Osteoblast (primary cell): ENCODE measurements around the gene AGTPBP1. TPM values are rescaled to one million over a fixed set of nuclear protein-coding genes. Genes with fewer than 3 reads are reported as not detected.

Source experiments
- DNase-seq: peaks from one replicate; pipeline ENCODE4 v3.0.0; 2011; ENCODE audit warnings: low spot score, mixed read lengths; ENCODE audit not compliant: insufficient read length; ENCODE audit errors: missing footprints
- H2AFZ ChIP-seq: 2 replicates; pipeline ENCODE4 v1.6.0; 2011; ENCODE audit warnings: mild to moderate bottlenecking, low read length
- H3K27ac ChIP-seq: 2 replicates; pipeline ENCODE4 v1.5.1; 2011; ENCODE audit warnings: mild to moderate bottlenecking, low read depth, low read length, moderate library complexity
- H3K27me3 ChIP-seq: 2 replicates; pipeline ENCODE4 v1.6.0; 2012; ENCODE audit warnings: mild to moderate bottlenecking, control low read depth, inconsistent platforms, low read length, moderate library complexity; ENCODE audit not compliant: insufficient read depth
- H3K36me3 ChIP-seq: 2 replicates; pipeline ENCODE4 v1.5.1; 2011; ENCODE audit warnings: mild to moderate bottlenecking, low read length, control low read depth, moderate library complexity; ENCODE audit not compliant: insufficient read depth
- H3K4me1 ChIP-seq: 2 replicates; pipeline ENCODE4 v1.5.1; 2011; ENCODE audit warnings: mild to moderate bottlenecking, low read length, control low read depth, moderate library complexity; ENCODE audit not compliant: insufficient read depth
- H3K4me2 ChIP-seq: 2 replicates; pipeline ENCODE4 v1.6.0; 2011; ENCODE audit warnings: mild to moderate bottlenecking, low read length; ENCODE audit not compliant: insufficient read depth
- H3K4me3 ChIP-seq: fragments of 200-600 bp; sonication (generic); 3 replicates; pipeline ENCODE4 v1.5.1; 2012; ENCODE audit warnings: mild to moderate bottlenecking, low read length, inconsistent platforms; ENCODE audit not compliant: insufficient read depth
- H3K79me2 ChIP-seq: 2 replicates; pipeline ENCODE4 v1.6.0; 2012; ENCODE audit warnings: mild to moderate bottlenecking, low read length, control low read depth, inconsistent platforms; ENCODE audit not compliant: insufficient read depth
- H3K9me3 ChIP-seq: 2 replicates; pipeline ENCODE4 v1.5.1; 2011; ENCODE audit warnings: low read depth, low read length, control low read depth
- H4K20me1 ChIP-seq: 2 replicates; pipeline ENCODE4 v1.6.0; 2012; ENCODE audit warnings: mild to moderate bottlenecking, low read length, control low read depth; ENCODE audit not compliant: insufficient read depth
- total RNA-seq: library from RNA; depleted of rRNA; stranded (reverse); fragments of >200 nt; gene quantifications from 2 replicates; pipeline ENCODE4 v1.2.3, GENCODE V29; 2012
- TF ChIP-seq, protein P1 (sequence below): IDR thresholded peaks from 2 replicates; pipeline ENCODE4 v1.5.1; 2011; ENCODE audit warnings: mild to moderate bottlenecking, low read depth, low read length, moderate library complexity; ENCODE audit errors: extremely low read depth

AGTPBP1 gene
- total RNA-seq, 1 donor, result 17.0 TPM

DNA sequence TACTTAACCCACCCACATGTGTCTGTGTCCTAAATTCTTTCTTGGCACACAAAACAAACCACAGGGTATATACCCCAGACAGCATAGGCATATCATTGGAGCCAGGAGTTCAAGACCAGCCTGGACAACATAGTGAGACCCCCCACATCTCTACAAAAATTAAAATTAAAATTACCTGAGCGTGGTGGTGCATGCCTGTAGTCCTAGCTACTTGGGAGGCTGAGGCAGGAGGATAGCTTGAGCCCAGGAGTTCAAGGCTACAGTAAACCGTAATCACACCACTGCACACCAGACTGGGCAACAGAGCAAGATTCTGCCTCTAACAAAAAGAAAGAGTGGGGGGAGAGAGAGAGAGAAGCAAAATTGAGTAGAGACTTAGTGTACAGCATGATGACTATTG is 4.6 kb upstream of the AGTPBP1 start:
- H3K79me2 ChIP-seq, result no peaks in the 10 kb centered on the region
- no peak for DNase-seq
- H4K20me1 ChIP-seq, result no peaks in the 10 kb centered on the region
- H3K4me3 ChIP-seq, result no peak overlapping the region
- no peak overlapping the region for H2AFZ ChIP-seq
- H3K4me2 ChIP-seq, result no peak overlapping the region
- TF ChIP-seq, protein P1, sequence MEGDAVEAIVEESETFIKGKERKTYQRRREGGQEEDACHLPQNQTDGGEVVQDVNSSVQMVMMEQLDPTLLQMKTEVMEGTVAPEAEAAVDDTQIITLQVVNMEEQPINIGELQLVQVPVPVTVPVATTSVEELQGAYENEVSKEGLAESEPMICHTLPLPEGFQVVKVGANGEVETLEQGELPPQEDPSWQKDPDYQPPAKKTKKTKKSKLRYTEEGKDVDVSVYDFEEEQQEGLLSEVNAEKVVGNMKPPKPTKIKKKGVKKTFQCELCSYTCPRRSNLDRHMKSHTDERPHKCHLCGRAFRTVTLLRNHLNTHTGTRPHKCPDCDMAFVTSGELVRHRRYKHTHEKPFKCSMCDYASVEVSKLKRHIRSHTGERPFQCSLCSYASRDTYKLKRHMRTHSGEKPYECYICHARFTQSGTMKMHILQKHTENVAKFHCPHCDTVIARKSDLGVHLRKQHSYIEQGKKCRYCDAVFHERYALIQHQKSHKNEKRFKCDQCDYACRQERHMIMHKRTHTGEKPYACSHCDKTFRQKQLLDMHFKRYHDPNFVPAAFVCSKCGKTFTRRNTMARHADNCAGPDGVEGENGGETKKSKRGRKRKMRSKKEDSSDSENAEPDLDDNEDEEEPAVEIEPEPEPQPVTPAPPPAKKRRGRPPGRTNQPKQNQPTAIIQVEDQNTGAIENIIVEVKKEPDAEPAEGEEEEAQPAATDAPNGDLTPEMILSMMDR, result no peak
- H3K9me3 ChIP-seq, result no peaks in the 10 kb centered on the region
- no peak overlapping the region for H3K27ac ChIP-seq
- H3K4me1 ChIP-seq, result peaks cover 16% of the 10 kb centered on the region
- no peaks in the 10 kb centered on the region for H3K36me3 ChIP-seq
- peaks cover 36% of the 10 kb centered on the region for H3K27me3 ChIP-seq

DNA sequence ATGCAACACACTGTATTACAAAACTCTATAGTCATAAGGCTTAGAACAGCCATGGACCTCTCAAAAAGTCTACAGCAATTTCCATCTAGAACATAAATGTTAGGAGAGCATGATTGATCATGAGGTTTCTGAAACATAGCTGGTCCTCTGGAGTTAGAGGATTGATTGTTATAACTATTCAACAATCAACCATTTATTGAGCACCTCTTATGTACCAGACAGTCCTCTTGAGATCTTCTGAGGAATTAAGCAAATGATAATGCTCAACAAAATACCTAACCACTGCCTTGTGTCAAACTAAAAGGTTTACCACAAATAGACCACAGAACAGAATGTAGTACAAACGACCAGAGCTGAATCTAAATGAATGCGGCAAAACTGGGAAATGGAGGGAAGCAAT is 3.4 kb upstream of the AGTPBP1 start:
- H3K27ac ChIP-seq, result no peak overlapping the region
- H3K36me3 ChIP-seq, result no peaks in the 10 kb centered on the region
- H3K4me1 ChIP-seq, result peaks cover 16% of the 10 kb centered on the region
- TF ChIP-seq, protein P1, result no peak
- H3K4me2 ChIP-seq, result no peak overlapping the region
- DNase-seq, result no peak
- H4K20me1 ChIP-seq, result no peaks in the 10 kb centered on the region
- no peaks in the 10 kb centered on the region for H3K9me3 ChIP-seq
- H2AFZ ChIP-seq, result no peak overlapping the region
- H3K27me3 ChIP-seq, result peaks cover 36% of the 10 kb centered on the region
- H3K4me3 ChIP-seq, result no peak overlapping the region
- H3K79me2 ChIP-seq, result peaks cover 1% of the 10 kb centered on the region

DNA sequence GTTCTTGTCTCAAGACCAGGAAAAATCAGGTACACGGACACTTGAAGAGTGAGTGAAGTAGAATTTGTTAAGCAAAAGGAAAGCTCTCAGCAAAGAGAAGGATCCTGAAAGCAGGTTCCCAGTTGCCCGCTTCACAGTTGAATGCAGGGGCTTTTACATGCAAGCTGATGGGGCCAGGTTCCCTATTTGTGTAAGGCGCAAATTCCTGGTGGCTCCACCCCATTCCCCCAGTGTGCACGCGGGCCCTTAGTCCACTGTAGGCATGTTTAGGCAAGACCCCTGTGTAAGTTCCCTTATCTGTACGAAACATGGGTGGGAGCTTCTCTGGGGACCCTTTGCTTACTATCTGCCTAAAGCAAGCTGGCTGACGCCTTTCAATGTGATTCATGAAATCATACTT is 2.7 kb upstream of the AGTPBP1 start:
- Histone ChIP-seq H3K36me3 (no peaks in the 10 kb centered on the region), H3K27me3 (peaks cover 35% of the 10 kb centered on the region), H3K9me3 (no peaks in the 10 kb centered on the region), H4K20me1 (no peaks in the 10 kb centered on the region), H3K4me3 (no peak overlapping the region), H2AFZ (no peak overlapping the region), H3K4me2 (no peak overlapping the region), H3K4me1 (peaks cover 16% of the 10 kb centered on the region), H3K27ac (no peak overlapping the region), H3K79me2 (peaks cover 2% of the 10 kb centered on the region)
- DNase-seq, result no peak
- TF ChIP-seq, protein P1, result no peak

DNA sequence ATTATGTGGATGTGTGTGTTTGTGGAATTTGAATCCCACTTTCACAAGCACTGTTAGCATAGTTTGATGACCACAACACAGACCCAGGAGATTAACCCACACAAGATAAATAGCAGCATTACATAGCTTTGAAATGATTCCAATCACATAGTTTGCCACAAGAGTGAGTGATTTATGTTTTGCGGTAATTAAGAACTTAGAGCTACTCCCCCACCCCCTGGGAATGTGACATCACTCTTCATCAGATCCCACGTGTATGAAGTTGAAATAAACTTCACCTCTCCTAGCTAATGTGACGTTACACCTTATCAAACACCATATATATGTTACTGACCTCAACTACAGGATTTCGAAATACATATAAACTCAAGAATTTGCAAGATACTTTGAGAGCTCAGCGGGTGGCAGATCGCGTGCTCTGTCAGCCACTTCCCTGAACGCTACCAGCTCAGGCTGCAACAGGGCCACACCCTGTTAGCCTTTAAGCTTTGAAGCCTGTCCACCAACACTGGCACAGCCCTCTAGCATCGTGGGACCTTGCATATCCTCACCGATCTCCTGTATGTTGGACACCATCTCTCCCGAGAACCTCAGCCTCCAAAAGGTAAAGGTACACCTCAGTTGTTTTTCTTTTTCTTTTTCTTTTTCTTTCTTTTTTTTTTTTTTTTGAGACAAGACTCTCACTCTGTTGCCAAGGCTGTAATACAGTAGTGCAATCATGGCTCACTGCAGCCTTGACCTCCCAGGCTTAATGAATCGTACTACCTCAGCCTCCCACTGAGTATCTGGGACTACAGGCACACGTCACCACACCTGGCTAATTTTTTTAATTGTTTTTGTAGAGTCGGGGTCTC is 1.7 kb upstream of the AGTPBP1 start:
- Histone ChIP-seq H3K36me3 (no peaks in the 10 kb centered on the region), H4K20me1 (no peaks in the 10 kb centered on the region), H3K4me3 (no peak overlapping the region), H3K27ac (no peak overlapping the region), H3K4me1 (peaks cover 16% of the 10 kb centered on the region), H3K4me2 (peak overlapping the region; percentile 99), H3K27me3 (peaks cover 32% of the 10 kb centered on the region), H3K9me3 (no peaks in the 10 kb centered on the region), H2AFZ (no peak overlapping the region), H3K79me2 (peaks cover 4% of the 10 kb centered on the region)
- DNase-seq, result no peak
- TF ChIP-seq, protein P1, result no peak
